WTC11 (cell line): ENCODE measurements around the gene REEP6. TPM values are rescaled to one million over a fixed set of nuclear protein-coding genes. Genes with fewer than 3 reads are reported as not detected.

Source experiments
- CBFB ChIP-seq: sonication (generic); formaldehyde crosslinking; IDR thresholded peaks from 2 replicates; pipeline ENCODE4 v1.8.1; 2022; ENCODE audit warnings: mild to moderate bottlenecking, low read depth, missing genetic modification reagents
- CREM ChIP-seq: sonication (generic); formaldehyde crosslinking; IDR thresholded peaks from 2 replicates; pipeline ENCODE4 v1.8.1; 2022; ENCODE audit warnings: mild to moderate bottlenecking, missing genetic modification reagents, moderate library complexity
- ELF4 ChIP-seq: sonication (generic); formaldehyde crosslinking; IDR thresholded peaks from 2 replicates; pipeline ENCODE4 v1.8.1; 2022; ENCODE audit warnings: low read depth, mild to moderate bottlenecking, moderate library complexity, missing genetic modification reagents
- FOXK1 ChIP-seq: sonication (generic); formaldehyde crosslinking; IDR thresholded peaks from 2 replicates; pipeline ENCODE4 v1.8.0; 2022; ENCODE audit warnings: mild to moderate bottlenecking, moderate library complexity, missing genetic modification reagents
- FOXP1 ChIP-seq: sonication (generic); formaldehyde crosslinking; IDR thresholded peaks from 2 replicates; pipeline ENCODE4 v1.8.0; 2022; ENCODE audit warnings: missing genetic modification reagents, mild to moderate bottlenecking, moderate library complexity, borderline replicate concordance
- GTF2I ChIP-seq: fragments of 250-450 bp; sonication (Bioruptor Pico); conservative IDR thresholded peaks from 2 replicates; pipeline ENCODE4 v1.4.0; 2021; ENCODE audit warnings: mild to moderate bottlenecking
- HMGA2 ChIP-seq: fragments of 250-450 bp; sonication (Bioruptor Pico); IDR thresholded peaks from 2 replicates; pipeline ENCODE4 v1.4.0; 2021; ENCODE audit warnings: mild to moderate bottlenecking, moderate library complexity
- JAZF1 ChIP-seq: fragments of 250-450 bp; sonication (Bioruptor Pico); IDR thresholded peaks from 2 replicates; pipeline ENCODE4 v1.9.0; 2021; ENCODE audit warnings: moderate library complexity, mild to moderate bottlenecking, inconsistent platforms
- MYBL2 ChIP-seq: sonication (generic); formaldehyde crosslinking; IDR thresholded peaks from 2 replicates; pipeline ENCODE4 v1.8.1; 2023; ENCODE audit warnings: mild to moderate bottlenecking, moderate library complexity, missing genetic modification reagents
- PRRX2 ChIP-seq: fragments of 250-450 bp; sonication (Bioruptor Pico); IDR thresholded peaks from 2 replicates; pipeline ENCODE4 v1.8.0; 2021; ENCODE audit warnings: mild to moderate bottlenecking
- SP1 ChIP-seq: sonication (generic); formaldehyde crosslinking; conservative IDR thresholded peaks from 2 replicates; pipeline ENCODE4 v1.8.1; 2022; ENCODE audit warnings: missing genetic modification reagents
- TEAD4 ChIP-seq: sonication (generic); formaldehyde crosslinking; IDR thresholded peaks from 2 replicates; pipeline ENCODE4 v1.8.0; 2022; ENCODE audit warnings: mild to moderate bottlenecking, missing genetic modification reagents
- TP53 ChIP-seq: sonication (generic); formaldehyde crosslinking; IDR thresholded peaks from 2 replicates; pipeline ENCODE4 v1.8.1; 2023; ENCODE audit warnings: mild to moderate bottlenecking, missing genetic modification reagents
- ZNF121 ChIP-seq: sonication (generic); formaldehyde crosslinking; IDR thresholded peaks from 2 replicates; pipeline ENCODE4 v1.8.0; 2023; ENCODE audit warnings: missing genetic modification reagents
- ZNF219 ChIP-seq: sonication (generic); formaldehyde crosslinking; IDR thresholded peaks from 2 replicates; pipeline ENCODE4 v1.8.0; 2023; ENCODE audit warnings: missing genetic modification reagents, mild to moderate bottlenecking, borderline replicate concordance
- ZNF671 ChIP-seq: fragments of 250-450 bp; sonication (Bioruptor Pico); IDR thresholded peaks from 2 replicates; pipeline ENCODE4 v1.8.0; 2021; ENCODE audit warnings: mild to moderate bottlenecking
- total RNA-seq: library from RNA; stranded (reverse); gene quantifications from 3 replicates; pipeline ENCODE4 v1.2.3, GENCODE V29; 2021
- TF ChIP-seq, protein P1 (sequence below): fragments of 250-450 bp; sonication (Bioruptor Pico); IDR thresholded peaks from 2 replicates; pipeline ENCODE4 v1.9.0; 2021; ENCODE audit warnings: mild to moderate bottlenecking, borderline replicate concordance
- TF ChIP-seq, protein P2 (sequence below): fragments of 250-450 bp; sonication (Bioruptor Pico); IDR thresholded peaks from 2 replicates; pipeline ENCODE4 v1.9.0; 2021; ENCODE audit warnings: moderate library complexity, mild to moderate bottlenecking, inconsistent platforms, borderline replicate concordance
- TF ChIP-seq, protein P3 (sequence below): sonication (generic); formaldehyde crosslinking; IDR thresholded peaks from 2 replicates; pipeline ENCODE4 v1.8.1; 2023; ENCODE audit warnings: mild to moderate bottlenecking, missing genetic modification reagents, moderate library complexity
- TF ChIP-seq, protein P4 (sequence below): sonication (generic); formaldehyde crosslinking; IDR thresholded peaks from 2 replicates; pipeline ENCODE4 v1.8.0; 2022; ENCODE audit warnings: missing genetic modification reagents
- TF ChIP-seq, protein P5 (sequence below): sonication (generic); formaldehyde crosslinking; conservative IDR thresholded peaks from 2 replicates; pipeline ENCODE4 v1.8.1; 2023; ENCODE audit warnings: mild to moderate bottlenecking, low read depth, missing genetic modification reagents, moderate library complexity
- TF ChIP-seq, protein P6 (sequence below): fragments of 200-600 bp; IDR thresholded peaks from 2 replicates; pipeline ENCODE4 v1.8.0; 2022; ENCODE audit warnings: antibody characterized with exemption
- TF ChIP-seq, protein P7 (sequence below): sonication (generic); formaldehyde crosslinking; IDR thresholded peaks from 2 replicates; pipeline ENCODE4 v1.8.0; 2022; ENCODE audit warnings: mild to moderate bottlenecking, missing genetic modification reagents

REEP6 gene
- total RNA-seq, 1 experiment from 2014 or later: 17.0 TPM

DNA sequence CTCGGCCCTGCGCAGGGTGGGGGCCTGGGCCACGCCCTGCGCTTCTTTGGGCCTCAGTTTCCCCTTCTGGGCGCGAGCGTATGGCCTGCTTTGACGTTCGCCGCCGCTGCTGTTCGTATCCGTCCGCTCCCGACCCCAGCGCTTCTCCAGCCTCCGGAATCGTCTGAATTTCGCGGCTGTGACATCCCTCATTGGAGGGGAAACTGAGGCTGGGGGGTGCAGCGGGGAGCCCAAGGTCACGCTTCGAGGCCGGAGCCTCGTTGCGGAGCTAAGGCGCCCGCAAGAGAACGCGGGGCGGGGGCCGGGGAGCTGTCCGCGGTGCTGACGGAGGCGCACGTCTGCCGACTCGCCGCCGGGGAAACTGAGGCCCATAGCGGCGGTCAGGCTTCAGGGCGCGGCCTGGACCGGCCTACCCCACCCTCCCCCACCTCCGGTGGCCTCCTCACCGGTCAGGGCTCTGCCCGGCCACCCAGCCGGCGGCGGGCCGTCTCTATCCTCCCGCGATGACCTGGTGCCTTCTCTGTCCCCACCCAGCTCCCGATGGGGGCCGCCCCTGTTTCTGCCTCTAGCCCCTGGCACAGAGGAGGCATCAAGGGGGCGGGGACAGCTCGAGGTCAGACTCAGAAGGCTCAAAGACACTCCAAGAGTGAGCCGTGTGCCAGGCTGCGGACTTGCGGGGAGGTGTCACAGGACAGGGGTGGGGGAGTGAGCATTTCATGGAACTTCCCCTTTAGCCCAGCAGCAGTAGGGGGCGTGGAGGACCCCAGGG, 44.1 kb upstream of the REEP6 start (continued):
- TF ChIP-seq, protein P1, sequence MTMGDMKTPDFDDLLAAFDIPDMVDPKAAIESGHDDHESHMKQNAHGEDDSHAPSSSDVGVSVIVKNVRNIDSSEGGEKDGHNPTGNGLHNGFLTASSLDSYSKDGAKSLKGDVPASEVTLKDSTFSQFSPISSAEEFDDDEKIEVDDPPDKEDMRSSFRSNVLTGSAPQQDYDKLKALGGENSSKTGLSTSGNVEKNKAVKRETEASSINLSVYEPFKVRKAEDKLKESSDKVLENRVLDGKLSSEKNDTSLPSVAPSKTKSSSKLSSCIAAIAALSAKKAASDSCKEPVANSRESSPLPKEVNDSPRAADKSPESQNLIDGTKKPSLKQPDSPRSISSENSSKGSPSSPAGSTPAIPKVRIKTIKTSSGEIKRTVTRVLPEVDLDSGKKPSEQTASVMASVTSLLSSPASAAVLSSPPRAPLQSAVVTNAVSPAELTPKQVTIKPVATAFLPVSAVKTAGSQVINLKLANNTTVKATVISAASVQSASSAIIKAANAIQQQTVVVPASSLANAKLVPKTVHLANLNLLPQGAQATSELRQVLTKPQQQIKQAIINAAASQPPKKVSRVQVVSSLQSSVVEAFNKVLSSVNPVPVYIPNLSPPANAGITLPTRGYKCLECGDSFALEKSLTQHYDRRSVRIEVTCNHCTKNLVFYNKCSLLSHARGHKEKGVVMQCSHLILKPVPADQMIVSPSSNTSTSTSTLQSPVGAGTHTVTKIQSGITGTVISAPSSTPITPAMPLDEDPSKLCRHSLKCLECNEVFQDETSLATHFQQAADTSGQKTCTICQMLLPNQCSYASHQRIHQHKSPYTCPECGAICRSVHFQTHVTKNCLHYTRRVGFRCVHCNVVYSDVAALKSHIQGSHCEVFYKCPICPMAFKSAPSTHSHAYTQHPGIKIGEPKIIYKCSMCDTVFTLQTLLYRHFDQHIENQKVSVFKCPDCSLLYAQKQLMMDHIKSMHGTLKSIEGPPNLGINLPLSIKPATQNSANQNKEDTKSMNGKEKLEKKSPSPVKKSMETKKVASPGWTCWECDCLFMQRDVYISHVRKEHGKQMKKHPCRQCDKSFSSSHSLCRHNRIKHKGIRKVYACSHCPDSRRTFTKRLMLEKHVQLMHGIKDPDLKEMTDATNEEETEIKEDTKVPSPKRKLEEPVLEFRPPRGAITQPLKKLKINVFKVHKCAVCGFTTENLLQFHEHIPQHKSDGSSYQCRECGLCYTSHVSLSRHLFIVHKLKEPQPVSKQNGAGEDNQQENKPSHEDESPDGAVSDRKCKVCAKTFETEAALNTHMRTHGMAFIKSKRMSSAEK (CRISPR knock-in tag): no peak
- TF ChIP-seq CREM (CRISPR knock-in tag) (0 out of 2 replicates have a peak, but pooled peaks have one; percentile 65), FOXP1 (CRISPR knock-in tag) (peak; percentile 97), TEAD4 (CRISPR knock-in tag) (peak; percentile 87), PRRX2 (CRISPR knock-in tag) (no peak), ZNF671 (CRISPR knock-in tag) (no peak), GTF2I (CRISPR knock-in tag) (no peak), ELF4 (peak; percentile 88), ZNF219 (peak; percentile 79; the same call in 1 of the 2 replicates), MYBL2 (CRISPR knock-in tag) (peak; percentile 88; the same call in 1 of the 2 replicates), HMGA2 (CRISPR knock-in tag) (no peak), JAZF1 (CRISPR knock-in tag) (no peak), CBFB (CRISPR knock-in tag) (no peak), TP53 (CRISPR knock-in tag) (peak; percentile 85; the same call in 1 of the 2 replicates), ZNF121 (0 out of 2 replicates have a peak, but pooled peaks have one; percentile 9), SP1 (CRISPR knock-in tag) (peak; percentile 50), FOXK1 (CRISPR knock-in tag) (peak; percentile 84)
- TF ChIP-seq, protein P2, sequence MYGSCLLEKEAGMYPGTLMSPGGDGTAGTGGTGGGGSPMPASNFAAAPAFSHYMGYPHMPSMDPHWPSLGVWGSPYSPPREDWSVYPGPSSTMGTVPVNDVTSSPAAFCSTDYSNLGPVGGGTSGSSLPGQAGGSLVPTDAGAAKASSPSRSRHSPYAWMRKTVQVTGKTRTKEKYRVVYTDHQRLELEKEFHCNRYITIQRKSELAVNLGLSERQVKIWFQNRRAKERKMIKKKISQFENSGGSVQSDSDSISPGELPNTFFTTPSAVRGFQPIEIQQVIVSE (CRISPR knock-in tag): no peak
- TF ChIP-seq, protein P3, sequence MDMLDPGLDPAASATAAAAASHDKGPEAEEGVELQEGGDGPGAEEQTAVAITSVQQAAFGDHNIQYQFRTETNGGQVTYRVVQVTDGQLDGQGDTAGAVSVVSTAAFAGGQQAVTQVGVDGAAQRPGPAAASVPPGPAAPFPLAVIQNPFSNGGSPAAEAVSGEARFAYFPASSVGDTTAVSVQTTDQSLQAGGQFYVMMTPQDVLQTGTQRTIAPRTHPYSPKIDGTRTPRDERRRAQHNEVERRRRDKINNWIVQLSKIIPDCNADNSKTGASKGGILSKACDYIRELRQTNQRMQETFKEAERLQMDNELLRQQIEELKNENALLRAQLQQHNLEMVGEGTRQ: no peak
- TF ChIP-seq, protein P4, sequence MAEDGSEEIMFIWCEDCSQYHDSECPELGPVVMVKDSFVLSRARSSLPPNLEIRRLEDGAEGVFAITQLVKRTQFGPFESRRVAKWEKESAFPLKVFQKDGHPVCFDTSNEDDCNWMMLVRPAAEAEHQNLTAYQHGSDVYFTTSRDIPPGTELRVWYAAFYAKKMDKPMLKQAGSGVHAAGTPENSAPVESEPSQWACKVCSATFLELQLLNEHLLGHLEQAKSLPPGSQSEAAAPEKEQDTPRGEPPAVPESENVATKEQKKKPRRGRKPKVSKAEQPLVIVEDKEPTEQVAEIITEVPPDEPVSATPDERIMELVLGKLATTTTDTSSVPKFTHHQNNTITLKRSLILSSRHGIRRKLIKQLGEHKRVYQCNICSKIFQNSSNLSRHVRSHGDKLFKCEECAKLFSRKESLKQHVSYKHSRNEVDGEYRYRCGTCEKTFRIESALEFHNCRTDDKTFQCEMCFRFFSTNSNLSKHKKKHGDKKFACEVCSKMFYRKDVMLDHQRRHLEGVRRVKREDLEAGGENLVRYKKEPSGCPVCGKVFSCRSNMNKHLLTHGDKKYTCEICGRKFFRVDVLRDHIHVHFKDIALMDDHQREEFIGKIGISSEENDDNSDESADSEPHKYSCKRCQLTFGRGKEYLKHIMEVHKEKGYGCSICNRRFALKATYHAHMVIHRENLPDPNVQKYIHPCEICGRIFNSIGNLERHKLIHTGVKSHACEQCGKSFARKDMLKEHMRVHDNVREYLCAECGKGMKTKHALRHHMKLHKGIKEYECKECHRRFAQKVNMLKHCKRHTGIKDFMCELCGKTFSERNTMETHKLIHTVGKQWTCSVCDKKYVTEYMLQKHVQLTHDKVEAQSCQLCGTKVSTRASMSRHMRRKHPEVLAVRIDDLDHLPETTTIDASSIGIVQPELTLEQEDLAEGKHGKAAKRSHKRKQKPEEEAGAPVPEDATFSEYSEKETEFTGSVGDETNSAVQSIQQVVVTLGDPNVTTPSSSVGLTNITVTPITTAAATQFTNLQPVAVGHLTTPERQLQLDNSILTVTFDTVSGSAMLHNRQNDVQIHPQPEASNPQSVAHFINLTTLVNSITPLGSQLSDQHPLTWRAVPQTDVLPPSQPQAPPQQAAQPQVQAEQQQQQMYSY (CRISPR knock-in tag): peak; percentile 33; the same call in 1 of the 2 replicates
- TF ChIP-seq, protein P5, sequence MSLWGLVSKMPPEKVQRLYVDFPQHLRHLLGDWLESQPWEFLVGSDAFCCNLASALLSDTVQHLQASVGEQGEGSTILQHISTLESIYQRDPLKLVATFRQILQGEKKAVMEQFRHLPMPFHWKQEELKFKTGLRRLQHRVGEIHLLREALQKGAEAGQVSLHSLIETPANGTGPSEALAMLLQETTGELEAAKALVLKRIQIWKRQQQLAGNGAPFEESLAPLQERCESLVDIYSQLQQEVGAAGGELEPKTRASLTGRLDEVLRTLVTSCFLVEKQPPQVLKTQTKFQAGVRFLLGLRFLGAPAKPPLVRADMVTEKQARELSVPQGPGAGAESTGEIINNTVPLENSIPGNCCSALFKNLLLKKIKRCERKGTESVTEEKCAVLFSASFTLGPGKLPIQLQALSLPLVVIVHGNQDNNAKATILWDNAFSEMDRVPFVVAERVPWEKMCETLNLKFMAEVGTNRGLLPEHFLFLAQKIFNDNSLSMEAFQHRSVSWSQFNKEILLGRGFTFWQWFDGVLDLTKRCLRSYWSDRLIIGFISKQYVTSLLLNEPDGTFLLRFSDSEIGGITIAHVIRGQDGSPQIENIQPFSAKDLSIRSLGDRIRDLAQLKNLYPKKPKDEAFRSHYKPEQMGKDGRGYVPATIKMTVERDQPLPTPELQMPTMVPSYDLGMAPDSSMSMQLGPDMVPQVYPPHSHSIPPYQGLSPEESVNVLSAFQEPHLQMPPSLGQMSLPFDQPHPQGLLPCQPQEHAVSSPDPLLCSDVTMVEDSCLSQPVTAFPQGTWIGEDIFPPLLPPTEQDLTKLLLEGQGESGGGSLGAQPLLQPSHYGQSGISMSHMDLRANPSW (CRISPR knock-in tag): no peak
- TF ChIP-seq, protein P6, sequence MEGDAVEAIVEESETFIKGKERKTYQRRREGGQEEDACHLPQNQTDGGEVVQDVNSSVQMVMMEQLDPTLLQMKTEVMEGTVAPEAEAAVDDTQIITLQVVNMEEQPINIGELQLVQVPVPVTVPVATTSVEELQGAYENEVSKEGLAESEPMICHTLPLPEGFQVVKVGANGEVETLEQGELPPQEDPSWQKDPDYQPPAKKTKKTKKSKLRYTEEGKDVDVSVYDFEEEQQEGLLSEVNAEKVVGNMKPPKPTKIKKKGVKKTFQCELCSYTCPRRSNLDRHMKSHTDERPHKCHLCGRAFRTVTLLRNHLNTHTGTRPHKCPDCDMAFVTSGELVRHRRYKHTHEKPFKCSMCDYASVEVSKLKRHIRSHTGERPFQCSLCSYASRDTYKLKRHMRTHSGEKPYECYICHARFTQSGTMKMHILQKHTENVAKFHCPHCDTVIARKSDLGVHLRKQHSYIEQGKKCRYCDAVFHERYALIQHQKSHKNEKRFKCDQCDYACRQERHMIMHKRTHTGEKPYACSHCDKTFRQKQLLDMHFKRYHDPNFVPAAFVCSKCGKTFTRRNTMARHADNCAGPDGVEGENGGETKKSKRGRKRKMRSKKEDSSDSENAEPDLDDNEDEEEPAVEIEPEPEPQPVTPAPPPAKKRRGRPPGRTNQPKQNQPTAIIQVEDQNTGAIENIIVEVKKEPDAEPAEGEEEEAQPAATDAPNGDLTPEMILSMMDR: no peak
- TF ChIP-seq, protein P7, sequence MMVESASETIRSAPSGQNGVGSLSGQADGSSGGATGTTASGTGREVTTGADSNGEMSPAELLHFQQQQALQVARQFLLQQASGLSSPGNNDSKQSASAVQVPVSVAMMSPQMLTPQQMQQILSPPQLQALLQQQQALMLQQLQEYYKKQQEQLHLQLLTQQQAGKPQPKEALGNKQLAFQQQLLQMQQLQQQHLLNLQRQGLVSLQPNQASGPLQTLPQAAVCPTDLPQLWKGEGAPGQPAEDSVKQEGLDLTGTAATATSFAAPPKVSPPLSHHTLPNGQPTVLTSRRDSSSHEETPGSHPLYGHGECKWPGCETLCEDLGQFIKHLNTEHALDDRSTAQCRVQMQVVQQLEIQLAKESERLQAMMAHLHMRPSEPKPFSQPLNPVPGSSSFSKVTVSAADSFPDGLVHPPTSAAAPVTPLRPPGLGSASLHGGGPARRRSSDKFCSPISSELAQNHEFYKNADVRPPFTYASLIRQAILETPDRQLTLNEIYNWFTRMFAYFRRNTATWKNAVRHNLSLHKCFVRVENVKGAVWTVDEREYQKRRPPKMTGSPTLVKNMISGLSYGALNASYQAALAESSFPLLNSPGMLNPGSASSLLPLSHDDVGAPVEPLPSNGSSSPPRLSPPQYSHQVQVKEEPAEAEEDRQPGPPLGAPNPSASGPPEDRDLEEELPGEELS (CRISPR knock-in tag): peak; percentile 96
